ENCODE data around the gene TPM1. TPM values are rescaled to one million over a fixed set of nuclear protein-coding genes. Genes with fewer than 3 reads are reported as not detected.

TPM1 gene
- total RNA-seq, 2 experiments from 2014 or later = 9.9 TPM

GRCh38 chr15:63073497-63074172 is 31.1 kb downstream of the TPM1 start:
- no peak overlapping the region for H3K27ac Mint-ChIP-seq
- no peaks in the 10 kb centered on the region for H3K9me3 Mint-ChIP-seq
- POLR2A ChIA-PET = no interaction called here

GRCh38 chr15:63075015-63075983 is 32.8 kb downstream of the TPM1 start:
- no peaks in the 10 kb centered on the region for H3K9me3 Mint-ChIP-seq
- H3K27me3 Mint-ChIP-seq = peaks cover 4% of the 10 kb centered on the region
- no peak for DNase-seq
- POLR2A ChIA-PET = no interaction called here
- H3K27ac Mint-ChIP-seq = no peak overlapping the region
- peaks cover 11% of the 10 kb centered on the region for H3K4me1 Mint-ChIP-seq
- no peaks in the 10 kb centered on the region for H3K36me3 Mint-ChIP-seq
- no peak for ATAC-seq (ENCODE audit: low read depth)
- H3K4me3 Mint-ChIP-seq = no peak overlapping the region

More at GRCh38 chr15:63073497-63074172, 31.1 kb downstream of the TPM1 start:
- Mint-ChIP-seq H3K4me3 (no peak overlapping the region), H3K4me1 (peaks cover 11% of the 10 kb centered on the region), H3K36me3 (no peaks in the 10 kb centered on the region), H3K27me3 (peaks cover 4% of the 10 kb centered on the region)
- ATAC-seq (ENCODE audit: low read depth) = no peak
- no peak for DNase-seq

- DNase-seq (no peak), ATAC-seq (ENCODE audit: low read depth) (no peak)
- POLR2A ChIA-PET = no interaction called here
- Mint-ChIP-seq H3K27ac (no peak overlapping the region), H3K27me3 (peaks cover 4% of the 10 kb centered on the region), H3K36me3 (no peaks in the 10 kb centered on the region), H3K4me3 (no peak overlapping the region), H3K9me3 (no peaks in the 10 kb centered on the region), H3K4me1 (peaks cover 11% of the 10 kb centered on the region)
Observed at GRCh38 chr15:63075984-63076713, 33.6 kb downstream of the TPM1 start.

- H3K9me3 Mint-ChIP-seq = no peaks in the 10 kb centered on the region
- H3K27me3 Mint-ChIP-seq = peaks cover 4% of the 10 kb centered on the region
- H3K4me1 Mint-ChIP-seq = peaks cover 11% of the 10 kb centered on the region
- no peak overlapping the region for H3K4me3 Mint-ChIP-seq
- POLR2A ChIA-PET = no interaction called here
- ATAC-seq (ENCODE audit: low read depth) (no peak), DNase-seq (no peak)
- no peak overlapping the region for H3K27ac Mint-ChIP-seq
- no peaks in the 10 kb centered on the region for H3K36me3 Mint-ChIP-seq
Observed at GRCh38 chr15:63076714-63077046, 34.1 kb downstream of the TPM1 start.

GRCh38 chr15:63077952-63078351 is 35.4 kb downstream of the TPM1 start:
- H3K36me3 Mint-ChIP-seq = no peaks in the 10 kb centered on the region
- POLR2A ChIA-PET = no interaction called here
- ATAC-seq (ENCODE audit: low read depth) = no peak
- peaks cover 11% of the 10 kb centered on the region for H3K4me1 Mint-ChIP-seq
- no peak overlapping the region for H3K27ac Mint-ChIP-seq
- H3K4me3 Mint-ChIP-seq = no peak overlapping the region
- no peaks in the 10 kb centered on the region for H3K9me3 Mint-ChIP-seq
- H3K27me3 Mint-ChIP-seq = peaks cover 6% of the 10 kb centered on the region
- no peak for DNase-seq

- Mint-ChIP-seq H3K4me1 (peaks cover 11% of the 10 kb centered on the region), H3K9me3 (no peaks in the 10 kb centered on the region), H3K27me3 (peaks cover 9% of the 10 kb centered on the region), H3K27ac (no peak overlapping the region), H3K4me3 (no peak overlapping the region), H3K36me3 (no peaks in the 10 kb centered on the region)
- no peak for DNase-seq
- ATAC-seq (ENCODE audit: low read depth) = no peak
- POLR2A ChIA-PET = interaction anchor here (0.7 kb wide), 1 partner anchor 118 kb away, joined by 4 read pairs; no protein-coding TSS in a partner anchor
Observed at GRCh38 chr15:63079947-63080626, 37.5 kb downstream of the TPM1 start.

GRCh38 chr15:63080634-63081250 is 38.2 kb downstream of the TPM1 start:
- peaks cover 9% of the 10 kb centered on the region for H3K4me1 Mint-ChIP-seq
- H3K27ac Mint-ChIP-seq = no peak overlapping the region
- H3K9me3 Mint-ChIP-seq = no peaks in the 10 kb centered on the region
- POLR2A ChIA-PET = no interaction called here
- DNase-seq = no peak
- H3K36me3 Mint-ChIP-seq = no peaks in the 10 kb centered on the region
- no peak overlapping the region for H3K4me3 Mint-ChIP-seq
- H3K27me3 Mint-ChIP-seq = peaks cover 9% of the 10 kb centered on the region
- no peak for ATAC-seq (ENCODE audit: low read depth)

- no peak overlapping the region for H3K4me3 Mint-ChIP-seq
- H3K36me3 Mint-ChIP-seq = no peaks in the 10 kb centered on the region
- no peaks in the 10 kb centered on the region for H3K9me3 Mint-ChIP-seq
- no peak overlapping the region for H3K27ac Mint-ChIP-seq
- ATAC-seq (ENCODE audit: low read depth) = no peak
- H3K27me3 Mint-ChIP-seq = peaks cover 9% of the 10 kb centered on the region
- H3K4me1 Mint-ChIP-seq = no peaks in the 10 kb centered on the region
- POLR2A ChIA-PET = no interaction called here
- DNase-seq = no peak
Observed at GRCh38 chr15:63082366-63082765, 39.8 kb downstream of the TPM1 start.

GRCh38 chr15:63083044-63083443 is 40.5 kb downstream of the TPM1 start:
- ATAC-seq (ENCODE audit: low read depth) (no peak), DNase-seq (no peak)
- Mint-ChIP-seq H3K4me3 (no peak overlapping the region), H3K36me3 (no peaks in the 10 kb centered on the region), H3K27me3 (peaks cover 8% of the 10 kb centered on the region), H3K4me1 (no peaks in the 10 kb centered on the region), H3K27ac (no peak overlapping the region), H3K9me3 (no peaks in the 10 kb centered on the region)
- POLR2A ChIA-PET = no interaction called here

GRCh38 chr15:63083541-63083940 is 41.0 kb downstream of the TPM1 start:
- Mint-ChIP-seq H3K27me3 (peaks cover 8% of the 10 kb centered on the region), H3K4me1 (no peaks in the 10 kb centered on the region), H3K27ac (no peak overlapping the region), H3K9me3 (no peaks in the 10 kb centered on the region), H3K4me3 (no peak overlapping the region), H3K36me3 (no peaks in the 10 kb centered on the region)
- POLR2A ChIA-PET = no interaction called here
- no peak for ATAC-seq (ENCODE audit: low read depth)
- DNase-seq = no peak

GRCh38 chr15:63084806-63085205 is 42.3 kb downstream of the TPM1 start:
- POLR2A ChIA-PET = no interaction called here
- H3K4me1 Mint-ChIP-seq = peaks cover 2% of the 10 kb centered on the region
- ATAC-seq (ENCODE audit: low read depth) = no peak

GRCh38 chr15:63085289-63085688 is 42.7 kb downstream of the TPM1 start:
- Mint-ChIP-seq H3K9me3 (no peaks in the 10 kb centered on the region), H3K27me3 (peaks cover 10% of the 10 kb centered on the region)
- POLR2A ChIA-PET = no interaction called here

More at GRCh38 chr15:63084806-63085205, 42.3 kb downstream of the TPM1 start:
- no peak for DNase-seq
- Mint-ChIP-seq H3K9me3 (no peaks in the 10 kb centered on the region), H3K27me3 (peaks cover 8% of the 10 kb centered on the region), H3K27ac (no peak overlapping the region), H3K4me3 (no peak overlapping the region), H3K36me3 (no peaks in the 10 kb centered on the region)

GRCh38 chr15:63086271-63086670 is 43.7 kb downstream of the TPM1 start:
- Mint-ChIP-seq H3K27ac (no peak overlapping the region), H3K4me3 (no peak overlapping the region), H3K4me1 (peaks cover 2% of the 10 kb centered on the region), H3K36me3 (no peaks in the 10 kb centered on the region), H3K27me3 (peaks cover 11% of the 10 kb centered on the region), H3K9me3 (no peaks in the 10 kb centered on the region)
- no peak for DNase-seq
- ATAC-seq (ENCODE audit: low read depth) = no peak
- POLR2A ChIA-PET = interaction anchor here (0.6 kb wide), 1 partner anchor 299 kb away, joined by 5 read pairs; no protein-coding TSS in a partner anchor

More at GRCh38 chr15:63085289-63085688, 42.7 kb downstream of the TPM1 start:
- DNase-seq = no peak
- H3K27ac Mint-ChIP-seq = no peak overlapping the region
- H3K4me1 Mint-ChIP-seq = peaks cover 2% of the 10 kb centered on the region
- H3K36me3 Mint-ChIP-seq = no peaks in the 10 kb centered on the region
- ATAC-seq (ENCODE audit: low read depth) = no peak
- H3K4me3 Mint-ChIP-seq = no peak overlapping the region
